Neural crest cell (in vitro differentiated cells): ENCODE measurements around the gene OBP2B. TPM values are rescaled to one million over a fixed set of nuclear protein-coding genes. Genes with fewer than 3 reads are reported as not detected.
"Not testable (repeated sequence)": the region's sequence is repeated elsewhere in the genome, so short reads cannot be mapped to it uniquely, and the experiment has no call there.

Experiments
- DNase-seq: peaks from one replicate; pipeline ENCODE4 v3.0.0; 2021; ENCODE audit warnings: low read depth, mixed read lengths, low spot score
- H3K27ac Mint-ChIP-seq: one replicate; pipeline ENCODE4 v1.8.0; 2021; ENCODE audit warnings: mild to moderate bottlenecking, mixed read lengths; ENCODE audit not compliant: unreplicated experiment
- H3K27me3 Mint-ChIP-seq: 2 replicates; pipeline ENCODE4 v1.8.0; 2021; ENCODE audit warnings: low read depth, mild to moderate bottlenecking, mixed read lengths
- H3K36me3 Mint-ChIP-seq: 2 replicates; pipeline ENCODE4 v1.8.0; 2021; ENCODE audit warnings: low read depth, mild to moderate bottlenecking, mixed read lengths
- H3K4me1 Mint-ChIP-seq: 2 replicates; pipeline ENCODE4 v1.8.0; 2021; ENCODE audit warnings: mixed read lengths
- H3K4me3 Mint-ChIP-seq: one replicate; pipeline ENCODE4 v1.8.0; 2021; ENCODE audit warnings: mild to moderate bottlenecking, mixed read lengths
- H3K9me3 Mint-ChIP-seq: 2 replicates; pipeline ENCODE4 v1.8.0; 2021; ENCODE audit warnings: mixed read lengths
- CTCF ChIP-seq: fragments of 200-600 bp; sonication (generic); conservative IDR thresholded peaks from 2 replicates; pipeline ENCODE4 v1.5.0; 2021; ENCODE audit warnings: antibody characterized with exemption, mild to moderate bottlenecking
- long read RNA-seq: library from polyadenylated mRNA; unstranded; transcript quantifications from one replicate; pipeline ENCODE4 v2.0.0, GENCODE V29; 2020
- total RNA-seq: library from RNA; stranded (reverse); gene quantifications from 2 replicates; pipeline ENCODE4 v1.2.1, GENCODE V29; 2021

The OBP2B gene
- total RNA-seq: not detected in 2 replicates
- long read RNA-seq: 0 reads

- not testable (repeated sequence) for H3K4me1 Mint-ChIP-seq, DNase-seq, H3K9me3 Mint-ChIP-seq, H3K36me3 Mint-ChIP-seq, H3K27ac Mint-ChIP-seq, H3K4me3 Mint-ChIP-seq
- H3K27me3 Mint-ChIP-seq: peaks cover 22% of the 10 kb centered on the region
Measured at GRCh38 chr9:133208880-133209300, at the start of gene OBP2B. OBP2B (minus strand) TSS chr9:133209250; CDS start chr9:133209199, 51 bp downstream.

GRCh38 chr9:133258061-133259015 lies 49.3 kb upstream of the OBP2B start:
- no peak for DNase-seq
- Mint-ChIP-seq H3K4me1 (no peaks in the 10 kb centered on the region), H3K9me3 (no peaks in the 10 kb centered on the region), H3K36me3 (no peaks in the 10 kb centered on the region), H3K27me3 (peaks cover 5% of the 10 kb centered on the region), H3K4me3 (no peak overlapping the region), H3K27ac (no peak overlapping the region)
- no peak for TF ChIP-seq CTCF

- H3K9me3 Mint-ChIP-seq: no peaks in the 10 kb centered on the region
- no peak for DNase-seq
- no peak for TF ChIP-seq CTCF
- H3K27ac Mint-ChIP-seq: no peak overlapping the region
- peaks cover 9% of the 10 kb centered on the region for H3K27me3 Mint-ChIP-seq
- H3K4me1 Mint-ChIP-seq: no peaks in the 10 kb centered on the region
- H3K36me3 Mint-ChIP-seq: no peaks in the 10 kb centered on the region
- H3K4me3 Mint-ChIP-seq: no peak overlapping the region
Measured at GRCh38 chr9:133257465-133257956, 48.5 kb upstream of the OBP2B start.

- no peak overlapping the region for H3K4me3 Mint-ChIP-seq
- H3K36me3 Mint-ChIP-seq: no peaks in the 10 kb centered on the region
- peaks cover 9% of the 10 kb centered on the region for H3K27me3 Mint-ChIP-seq
- no peaks in the 10 kb centered on the region for H3K9me3 Mint-ChIP-seq
- no peaks in the 10 kb centered on the region for H3K4me1 Mint-ChIP-seq
- H3K27ac Mint-ChIP-seq: peak overlapping the region; percentile 12
- DNase-seq: no peak
- no peak for TF ChIP-seq CTCF
Measured at GRCh38 chr9:133256686-133257091, 47.6 kb upstream of the OBP2B start.

GRCh38 chr9:133256136-133256461 lies 47.0 kb upstream of the OBP2B start:
- H3K27ac Mint-ChIP-seq: no peak overlapping the region
- H3K27me3 Mint-ChIP-seq: peaks cover 9% of the 10 kb centered on the region
- DNase-seq: no peak
- H3K9me3 Mint-ChIP-seq: no peaks in the 10 kb centered on the region
- no peak overlapping the region for H3K4me3 Mint-ChIP-seq
- no peaks in the 10 kb centered on the region for H3K4me1 Mint-ChIP-seq
- TF ChIP-seq CTCF: no peak
- H3K36me3 Mint-ChIP-seq: no peaks in the 10 kb centered on the region
